ENCODE measurements around the gene EML4. TPM values are rescaled to one million over a fixed set of nuclear protein-coding genes. Genes with fewer than 3 reads are reported as not detected.
"Not testable (repeated sequence)": the region's sequence is repeated elsewhere in the genome, so short reads cannot be mapped to it uniquely, and the experiment has no call there.

EML4 gene, protein sequence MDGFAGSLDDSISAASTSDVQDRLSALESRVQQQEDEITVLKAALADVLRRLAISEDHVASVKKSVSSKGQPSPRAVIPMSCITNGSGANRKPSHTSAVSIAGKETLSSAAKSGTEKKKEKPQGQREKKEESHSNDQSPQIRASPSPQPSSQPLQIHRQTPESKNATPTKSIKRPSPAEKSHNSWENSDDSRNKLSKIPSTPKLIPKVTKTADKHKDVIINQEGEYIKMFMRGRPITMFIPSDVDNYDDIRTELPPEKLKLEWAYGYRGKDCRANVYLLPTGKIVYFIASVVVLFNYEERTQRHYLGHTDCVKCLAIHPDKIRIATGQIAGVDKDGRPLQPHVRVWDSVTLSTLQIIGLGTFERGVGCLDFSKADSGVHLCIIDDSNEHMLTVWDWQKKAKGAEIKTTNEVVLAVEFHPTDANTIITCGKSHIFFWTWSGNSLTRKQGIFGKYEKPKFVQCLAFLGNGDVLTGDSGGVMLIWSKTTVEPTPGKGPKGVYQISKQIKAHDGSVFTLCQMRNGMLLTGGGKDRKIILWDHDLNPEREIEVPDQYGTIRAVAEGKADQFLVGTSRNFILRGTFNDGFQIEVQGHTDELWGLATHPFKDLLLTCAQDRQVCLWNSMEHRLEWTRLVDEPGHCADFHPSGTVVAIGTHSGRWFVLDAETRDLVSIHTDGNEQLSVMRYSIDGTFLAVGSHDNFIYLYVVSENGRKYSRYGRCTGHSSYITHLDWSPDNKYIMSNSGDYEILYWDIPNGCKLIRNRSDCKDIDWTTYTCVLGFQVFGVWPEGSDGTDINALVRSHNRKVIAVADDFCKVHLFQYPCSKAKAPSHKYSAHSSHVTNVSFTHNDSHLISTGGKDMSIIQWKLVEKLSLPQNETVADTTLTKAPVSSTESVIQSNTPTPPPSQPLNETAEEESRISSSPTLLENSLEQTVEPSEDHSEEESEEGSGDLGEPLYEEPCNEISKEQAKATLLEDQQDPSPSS
- 93.6 and 117 TPM in 2 replicates for total RNA-seq (ENCODE audit: low replicate concordance)
- long read RNA-seq, full-length matches to known transcripts: 5 of 47 reads
- long read RNA-seq, partial matches to known transcripts: 41 of 47 reads
- long read RNA-seq, other reads (novel, unspliced or antisense): 1 of 47 reads

DNA sequence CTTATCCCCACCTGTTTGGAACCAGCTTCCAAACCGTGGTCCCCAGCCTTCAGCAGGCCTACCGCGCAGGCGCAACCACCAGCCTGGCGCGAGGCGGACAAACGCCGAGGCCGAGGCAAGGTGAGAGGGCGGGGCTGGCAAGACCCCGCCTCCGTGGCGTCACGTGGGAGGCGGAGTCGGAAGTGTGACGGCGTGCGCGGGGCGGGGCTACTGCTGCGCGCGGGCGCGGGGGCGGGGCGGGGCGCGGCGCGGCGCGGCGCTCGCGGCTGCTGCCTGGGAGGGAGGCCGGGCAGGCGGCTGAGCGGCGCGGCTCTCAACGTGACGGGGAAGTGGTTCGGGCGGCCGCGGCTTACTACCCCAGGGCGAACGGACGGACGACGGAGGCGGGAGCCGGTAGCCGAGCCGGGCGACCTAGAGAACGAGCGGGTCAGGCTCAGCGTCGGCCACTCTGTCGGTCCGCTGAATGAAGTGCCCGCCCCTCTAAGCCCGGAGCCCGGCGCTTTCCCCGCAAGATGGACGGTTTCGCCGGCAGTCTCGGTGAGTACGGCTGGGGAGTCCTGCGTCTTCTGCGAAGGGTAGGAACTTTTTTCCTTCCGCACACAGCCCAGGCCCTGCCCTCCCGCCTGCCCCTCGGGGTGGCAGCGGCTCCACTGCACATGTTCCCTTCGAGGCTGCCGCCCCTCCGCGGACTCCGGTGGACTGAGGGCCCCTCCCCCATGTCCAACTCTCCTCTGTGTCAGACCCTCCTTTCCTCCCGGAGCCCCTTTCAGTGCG lies at the start of gene EML4:
EML4 (plus strand) TSS at position 254 of the 774 bp plus-strand sequence; CDS start at position 513, 259 bp downstream.
- Mint-ChIP-seq H3K4me1 (ENCODE audit: unreplicated experiment) (peaks cover 10% of the 10 kb centered on the region), H3K27me3 (no peaks in the 10 kb centered on the region), H3K27ac (peak within 1 kb of the TSS; percentile 61), H3K9me3 (no peaks in the 10 kb centered on the region), H3K4me3 (no peak within 1 kb of the TSS), H3K36me3 (no peaks in the 10 kb centered on the region)
- DNase-seq (ENCODE audit: extremely low spot score, unreplicated experiment): peak; percentile 97
- TF ChIP-seq, protein P1, sequence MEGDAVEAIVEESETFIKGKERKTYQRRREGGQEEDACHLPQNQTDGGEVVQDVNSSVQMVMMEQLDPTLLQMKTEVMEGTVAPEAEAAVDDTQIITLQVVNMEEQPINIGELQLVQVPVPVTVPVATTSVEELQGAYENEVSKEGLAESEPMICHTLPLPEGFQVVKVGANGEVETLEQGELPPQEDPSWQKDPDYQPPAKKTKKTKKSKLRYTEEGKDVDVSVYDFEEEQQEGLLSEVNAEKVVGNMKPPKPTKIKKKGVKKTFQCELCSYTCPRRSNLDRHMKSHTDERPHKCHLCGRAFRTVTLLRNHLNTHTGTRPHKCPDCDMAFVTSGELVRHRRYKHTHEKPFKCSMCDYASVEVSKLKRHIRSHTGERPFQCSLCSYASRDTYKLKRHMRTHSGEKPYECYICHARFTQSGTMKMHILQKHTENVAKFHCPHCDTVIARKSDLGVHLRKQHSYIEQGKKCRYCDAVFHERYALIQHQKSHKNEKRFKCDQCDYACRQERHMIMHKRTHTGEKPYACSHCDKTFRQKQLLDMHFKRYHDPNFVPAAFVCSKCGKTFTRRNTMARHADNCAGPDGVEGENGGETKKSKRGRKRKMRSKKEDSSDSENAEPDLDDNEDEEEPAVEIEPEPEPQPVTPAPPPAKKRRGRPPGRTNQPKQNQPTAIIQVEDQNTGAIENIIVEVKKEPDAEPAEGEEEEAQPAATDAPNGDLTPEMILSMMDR (conservative IDR thresholded peaks at IDR 0.05): no peak

DNA sequence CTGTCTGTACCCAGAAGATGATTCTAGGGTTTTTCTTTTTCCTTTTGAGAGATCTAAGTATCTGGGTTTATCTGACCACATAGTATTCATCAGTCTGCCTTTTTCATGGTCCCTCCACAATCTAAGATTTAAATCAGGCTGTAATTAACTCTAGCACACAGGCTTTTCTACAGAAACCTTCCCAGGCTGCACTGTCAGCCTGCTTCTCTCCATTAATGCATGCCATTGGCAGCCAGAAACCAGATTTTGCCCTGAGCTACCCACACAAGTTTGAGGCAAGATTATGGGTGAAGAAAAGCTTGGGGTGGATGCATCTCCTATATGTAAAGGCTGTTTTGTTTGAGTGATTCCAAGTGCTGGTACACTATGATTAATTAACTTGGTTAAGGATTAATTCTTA lies 45.7 kb upstream of the EML4 start:
- no peaks in the 10 kb centered on the region for H3K36me3 Mint-ChIP-seq
- TF ChIP-seq, protein P1 (conservative IDR thresholded peaks at IDR 0.05): no peak
- H3K27ac Mint-ChIP-seq: peak overlapping the region; percentile 54
- H3K27me3 Mint-ChIP-seq: no peaks in the 10 kb centered on the region
- no peaks in the 10 kb centered on the region for H3K9me3 Mint-ChIP-seq
- peaks cover 43% of the 10 kb centered on the region for H3K4me1 Mint-ChIP-seq (ENCODE audit: unreplicated experiment)
- DNase-seq (ENCODE audit: extremely low spot score, unreplicated experiment): no peak
- no peak overlapping the region for H3K4me3 Mint-ChIP-seq

DNA sequence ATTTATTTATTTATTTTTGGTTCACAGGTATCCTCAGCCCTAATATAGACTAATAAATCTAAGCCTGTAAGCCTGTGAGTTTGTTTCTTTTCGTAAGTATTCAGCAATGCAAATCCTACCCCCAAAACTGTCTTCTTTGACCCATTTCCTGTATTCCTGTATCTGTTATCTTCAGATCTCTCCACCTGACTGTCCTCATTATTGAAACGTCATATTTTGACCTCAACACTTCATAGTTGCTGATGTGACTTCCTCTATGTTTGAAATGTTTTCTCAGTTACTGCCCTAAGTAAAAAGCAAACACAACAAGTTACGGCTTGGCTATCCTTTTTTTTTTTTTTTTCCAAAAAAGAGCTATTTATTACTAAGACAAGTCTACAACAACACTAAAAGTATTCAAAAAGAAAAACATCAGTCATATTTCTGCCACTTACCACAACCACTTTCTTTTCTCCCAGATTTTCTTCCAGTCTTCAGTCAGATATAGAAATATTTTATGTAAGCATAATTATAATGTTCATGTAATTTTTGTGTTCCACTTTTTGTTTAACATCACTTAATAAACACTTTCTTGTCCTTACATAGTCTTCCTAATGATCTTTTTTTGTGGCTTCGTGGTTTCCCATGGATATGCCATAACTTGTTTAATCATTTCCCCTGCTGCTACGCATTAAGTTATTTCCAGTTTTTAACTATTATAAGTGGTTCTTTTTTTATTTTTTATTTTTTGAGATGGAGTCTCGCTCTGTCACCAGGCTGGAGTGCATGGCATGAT lies 45.0 kb upstream of the EML4 start:
- peaks cover 43% of the 10 kb centered on the region for H3K4me1 Mint-ChIP-seq (ENCODE audit: unreplicated experiment)
- no peaks in the 10 kb centered on the region for H3K9me3 Mint-ChIP-seq
- no peaks in the 10 kb centered on the region for H3K27me3 Mint-ChIP-seq
- peak overlapping the region; percentile 10 for H3K27ac Mint-ChIP-seq
- TF ChIP-seq, protein P1 (conservative IDR thresholded peaks at IDR 0.05): no peak
- no peaks in the 10 kb centered on the region for H3K36me3 Mint-ChIP-seq
- DNase-seq (ENCODE audit: extremely low spot score, unreplicated experiment): no peak
- peak overlapping the region; percentile 4 for H3K4me3 Mint-ChIP-seq

DNA sequence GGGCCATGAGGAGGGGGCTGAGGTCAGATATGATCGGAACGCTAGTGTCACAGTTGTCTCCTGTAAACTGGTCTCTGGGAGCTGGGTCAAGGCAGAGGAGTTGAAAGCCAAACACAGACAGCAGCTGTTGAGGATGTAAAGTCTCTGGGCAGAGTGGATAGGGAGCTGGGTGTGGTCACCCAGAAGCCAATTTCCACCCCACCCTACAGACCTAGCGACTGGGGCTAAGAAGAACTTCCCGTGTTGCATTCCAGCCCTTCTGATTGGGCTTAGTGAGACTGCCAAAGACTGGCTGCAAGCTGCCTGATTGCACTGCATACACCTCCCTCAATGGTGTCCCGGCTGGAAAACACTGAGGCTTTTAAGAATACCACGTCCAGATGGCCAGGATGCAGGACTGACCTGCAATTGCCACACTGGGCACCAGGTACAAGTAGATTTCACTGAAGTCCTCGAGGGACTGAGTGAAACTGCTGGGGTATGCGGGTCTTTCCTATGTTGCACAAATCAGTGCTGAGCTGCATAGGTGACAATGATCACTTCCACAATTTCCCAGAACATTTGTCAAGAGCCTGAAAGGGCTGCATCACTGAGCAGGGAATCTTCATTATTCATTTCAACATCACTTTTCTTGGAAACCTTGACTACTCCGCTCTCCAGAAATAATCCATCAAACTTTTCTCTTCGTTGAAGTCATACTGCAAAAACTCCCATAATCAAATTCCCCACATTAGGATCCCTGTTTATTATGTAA lies 43.1 kb upstream of the EML4 start:
- peak overlapping the region; percentile 46 for H3K27ac Mint-ChIP-seq

DNA sequence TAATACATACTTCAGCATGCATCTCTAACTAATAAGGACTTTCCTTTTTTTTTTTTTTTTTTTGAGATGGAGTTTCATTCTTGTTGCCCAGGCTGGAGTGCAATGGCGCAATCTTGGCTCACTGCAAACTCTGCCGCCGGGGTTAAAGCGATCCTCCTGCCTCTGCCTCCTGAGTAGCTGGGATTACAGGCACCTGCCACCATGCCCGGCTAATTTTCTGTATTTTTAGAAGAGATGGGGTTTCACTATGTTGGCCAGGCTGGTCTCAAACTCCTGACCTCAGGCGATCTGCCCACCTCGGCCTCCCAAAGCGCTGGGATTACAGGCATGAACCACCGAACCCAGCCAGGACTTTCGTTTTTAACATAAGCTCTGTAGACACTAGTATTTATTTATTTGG lies 42.3 kb upstream of the EML4 start:
- Mint-ChIP-seq H3K4me1 (ENCODE audit: unreplicated experiment) (peaks cover 61% of the 10 kb centered on the region), H3K27ac (peak overlapping the region; percentile 44)
- not testable (repeated sequence) for H3K9me3 Mint-ChIP-seq; DNase-seq (ENCODE audit: extremely low spot score, unreplicated experiment); H3K4me3 Mint-ChIP-seq; H3K27me3 Mint-ChIP-seq; H3K36me3 Mint-ChIP-seq

More for the DNA sequence above, 43.1 kb upstream of the EML4 start:
- H3K27me3 Mint-ChIP-seq: no peaks in the 10 kb centered on the region
- no peaks in the 10 kb centered on the region for H3K36me3 Mint-ChIP-seq
- peaks cover 55% of the 10 kb centered on the region for H3K4me1 Mint-ChIP-seq (ENCODE audit: unreplicated experiment)
- DNase-seq (ENCODE audit: extremely low spot score, unreplicated experiment): no peak
- H3K9me3 Mint-ChIP-seq: no peaks in the 10 kb centered on the region
- TF ChIP-seq, protein P1 (conservative IDR thresholded peaks at IDR 0.05): no peak
- H3K4me3 Mint-ChIP-seq: no peak overlapping the region

Measured in type B pancreatic cell (in vitro differentiated cells).